Lower lobe of right lung (tissue), 2 donors: Measurements from ENCODE around the gene LGALS14. TPM values are rescaled to one million over a fixed set of nuclear protein-coding genes. Genes with fewer than 3 reads are reported as not detected.

Experiments used
- ATAC-seq, 2 donors: fragments of 200-7000 bp; cut with Tn5 transposase; one replicate each; pipeline ENCODE4 v1.9.1; 2020 to 2022; ENCODE audit warnings: mild to moderate bottlenecking in 2 of 2, moderate library complexity in 2 of 2
- DNase-seq: peaks from one replicate; pipeline ENCODE4 v3.0.0-alpha.2; 2020
- H3K27ac ChIP-seq: fragments of 200-600 bp; one replicate; pipeline ENCODE4 v1.8.0; 2022
- H3K27me3 ChIP-seq: fragments of 200-600 bp; one replicate; pipeline ENCODE4 v1.8.0; 2022; ENCODE audit warnings: low read depth
- H3K36me3 ChIP-seq: fragments of 200-600 bp; one replicate; pipeline ENCODE4 v1.8.0; 2022; ENCODE audit warnings: mild to moderate bottlenecking
- H3K4me1 ChIP-seq: fragments of 200-600 bp; one replicate; pipeline ENCODE4 v1.8.0; 2022
- H3K4me3 ChIP-seq: fragments of 200-600 bp; one replicate; pipeline ENCODE4 v1.8.0; 2022; ENCODE audit warnings: mild to moderate bottlenecking
- H3K9me3 ChIP-seq: fragments of 200-600 bp; one replicate; pipeline ENCODE4 v1.8.0; 2022
- CTCF ChIP-seq: fragments of 200-600 bp; IDR thresholded peaks from one replicate; pipeline ENCODE4 v1.8.0; 2022; ENCODE audit warnings: antibody characterized with exemption, mild to moderate bottlenecking
- intact Hi-C: fragments of 100-400 bp; cut with DNase I; formaldehyde crosslinking; loops from one replicate; pipeline ENCODE4 v1.11.0; 2022
- total RNA-seq: library from RNA; stranded (reverse); fragmentation: NEBNext Ultra II Directional; extraction: Animal tissue kit (Norgen Biotek cat#: 25700); gene quantifications from one replicate; pipeline ENCODE4 v1.2.1, GENCODE V29; 2021
- donor health status: DM: no; HTN: yes; CAD: no; lungs with severe emphysema.

The LGALS14 gene
- total RNA-seq, 1 donor from 2014 or later = not detected

GRCh38 chr19:39737891-39738290 is 33.6 kb downstream of the LGALS14 start, which contains the start of gene CLC:
TSS of gene CLC (minus strand) at chr19:39738029. CDS start at chr19:39737952, 77 bp downstream.
- intact Hi-C loops = no loop called here
- no peak for ATAC-seq
- no peak for TF ChIP-seq CTCF
- H3K27me3 ChIP-seq = no peaks in the 10 kb centered on the region
- no peaks in the 10 kb centered on the region for H3K4me1 ChIP-seq
- no peak for DNase-seq
- H3K27ac ChIP-seq = no peak within 1 kb of the TSS
- H3K9me3 ChIP-seq = no peaks in the 10 kb centered on the region
- H3K36me3 ChIP-seq = no peaks in the 10 kb centered on the region
- no peak within 1 kb of the TSS for H3K4me3 ChIP-seq

GRCh38 chr19:39738814-39739213 is 34.5 kb downstream of the LGALS14 start:
- no peak for DNase-seq
- Histone ChIP-seq H3K27ac (no peak overlapping the region), H3K36me3 (no peaks in the 10 kb centered on the region), H3K4me3 (no peak overlapping the region), H3K4me1 (no peaks in the 10 kb centered on the region), H3K27me3 (no peaks in the 10 kb centered on the region), H3K9me3 (no peaks in the 10 kb centered on the region)
- TF ChIP-seq CTCF = no peak
- intact Hi-C loops = no loop called here
- ATAC-seq = peak; percentile 40 to 43

- ATAC-seq = no peak
- Histone ChIP-seq H3K27me3 (no peaks in the 10 kb centered on the region), H3K9me3 (no peaks in the 10 kb centered on the region), H3K4me3 (no peak overlapping the region), H3K4me1 (no peaks in the 10 kb centered on the region), H3K36me3 (no peaks in the 10 kb centered on the region), H3K27ac (no peak overlapping the region)
- intact Hi-C loops = no loop called here
- DNase-seq = no peak
- TF ChIP-seq CTCF = no peak
Measured at GRCh38 chr19:39740395-39740794, 36.1 kb downstream of the LGALS14 start.

- DNase-seq (no peak), ATAC-seq (peak in 1 of 2 donors; percentile 48)
- no peak overlapping the region for H3K4me3 ChIP-seq
- no peaks in the 10 kb centered on the region for H3K4me1 ChIP-seq
- H3K27ac ChIP-seq = no peak overlapping the region
- H3K27me3 ChIP-seq = peaks cover 7% of the 10 kb centered on the region
- TF ChIP-seq CTCF = no peak
- no peaks in the 10 kb centered on the region for H3K36me3 ChIP-seq
- H3K9me3 ChIP-seq = no peaks in the 10 kb centered on the region
- intact Hi-C loops = no loop called here
Measured at GRCh38 chr19:39745643-39746042, 41.4 kb downstream of the LGALS14 start.

- Histone ChIP-seq H3K9me3 (no peaks in the 10 kb centered on the region), H3K36me3 (no peaks in the 10 kb centered on the region), H3K27me3 (peaks cover 7% of the 10 kb centered on the region), H3K4me1 (no peaks in the 10 kb centered on the region), H3K4me3 (no peak overlapping the region), H3K27ac (no peak overlapping the region)
- ATAC-seq (no peak), DNase-seq (no peak)
- no peak for TF ChIP-seq CTCF
- intact Hi-C loops = no loop called here
Measured at GRCh38 chr19:39746836-39747529, 42.7 kb downstream of the LGALS14 start.
